IMR-90 (cell line): ENCODE results near the gene RASSF8. TPM values are rescaled to one million over a fixed set of nuclear protein-coding genes. Genes with fewer than 3 reads are reported as not detected.

Experiments used
- ATAC-seq: fragments of 200-7000 bp; cut with Tn5 transposase; 2 replicates; pipeline ENCODE4 v1.9.1; 2020; ENCODE audit warnings: low read depth, mild to moderate bottlenecking, moderate library complexity
- BruUV-seq: library from RNA; stranded (reverse); fragments of 400-500 nt; replicated peaks from 2 replicates; lab custom pipeline; 2021; lab: Mats Ljungman, UMichigan
- CTCF ChIA-PET: fragments of 300-600 bp; formaldehyde crosslinking; extraction: SDS; loops from one replicate; lab custom pipeline; 2021; ENCODE audit warnings: antibody characterized with exemption; lab: Yijun Ruan, JAX
- POLR2A ChIA-PET: fragments of 300-600 bp; sonication (Branson Sonifier 250); formaldehyde crosslinking; loops from one replicate; lab custom pipeline; 2022; ENCODE audit warnings: antibody characterized with exemption; ENCODE audit not compliant: unreplicated experiment; lab: Charles Lee
- DNase-seq: peaks from one replicate; pipeline ENCODE4 v3.0.0; 2013
- H2AFZ ChIP-seq: replicated peaks from 2 replicates; pipeline ENCODE3; 2013; ENCODE audit warnings: low read length, mild to moderate bottlenecking; ENCODE audit not compliant: poor library complexity
- H2AK5ac ChIP-seq: 2 replicates; pipeline ENCODE4 v1.6.1; 2013; ENCODE audit warnings: low read depth, low read length, inconsistent platforms
- H2AK9ac ChIP-seq: replicated peaks from 2 replicates; pipeline ENCODE3; 2013; ENCODE audit warnings: mild to moderate bottlenecking, low read depth, low read length, moderate library complexity; ENCODE audit not compliant: poor library complexity
- H2BK120ac ChIP-seq: 2 replicates; pipeline ENCODE4 v1.6.1; 2013; ENCODE audit warnings: low read depth, low read length, inconsistent platforms
- H2BK15ac ChIP-seq: 3 replicates; pipeline ENCODE4 v1.6.1; 2013; ENCODE audit warnings: low read depth, low read length, inconsistent platforms
- H2BK20ac ChIP-seq: 2 replicates; pipeline ENCODE4 v1.6.1; 2013; ENCODE audit warnings: low read depth, mild to moderate bottlenecking, inconsistent platforms, low read length, moderate library complexity
- H2BK5ac ChIP-seq: 2 replicates; pipeline ENCODE4 v1.6.1; 2013; ENCODE audit warnings: mild to moderate bottlenecking, low read depth, low read length, inconsistent platforms; ENCODE audit not compliant: poor library complexity, severe bottlenecking
- H3K14ac ChIP-seq: replicated peaks from 2 replicates; pipeline ENCODE4 v1.6.1; 2013; ENCODE audit warnings: low read depth, low read length, inconsistent platforms
- H3K18ac ChIP-seq: 2 replicates; pipeline ENCODE4 v1.6.1; 2013; ENCODE audit warnings: low read depth, low read length, control low read depth
- H3K23ac ChIP-seq: 2 replicates; pipeline ENCODE4 v1.6.1; 2013; ENCODE audit warnings: low read depth, low read length, inconsistent platforms
- H3K27ac ChIP-seq: 2 replicates; pipeline ENCODE4 v1.5.1; 2013; ENCODE audit warnings: mild to moderate bottlenecking, control low read depth, low read length; ENCODE audit not compliant: insufficient read depth
- H3K27me3 ChIP-seq: 2 replicates; pipeline ENCODE4 v1.6.1; 2013; ENCODE audit warnings: low read length; ENCODE audit not compliant: control insufficient read depth, insufficient read depth
- H3K36me3 ChIP-seq: 2 replicates; pipeline ENCODE4 v1.6.1; 2013; ENCODE audit warnings: low read length, mixed read lengths; ENCODE audit not compliant: control insufficient read depth, insufficient read depth
- H3K4ac ChIP-seq: 2 replicates; pipeline ENCODE4 v1.6.1; 2013; ENCODE audit warnings: low read depth, low read length, inconsistent platforms
- H3K4me1 ChIP-seq: 2 replicates; pipeline ENCODE4 v1.6.1; 2013; ENCODE audit warnings: low read length, mixed read lengths; ENCODE audit not compliant: control insufficient read depth, insufficient read depth
- H3K4me2 ChIP-seq: 2 replicates; pipeline ENCODE4 v1.6.1; 2013; ENCODE audit warnings: low read depth, mild to moderate bottlenecking, control low read depth, low read length, moderate library complexity
- H3K4me3 ChIP-seq: 2 replicates; pipeline ENCODE4 v1.5.1; 2013; ENCODE audit warnings: low read depth, mild to moderate bottlenecking, control low read depth, low read length, moderate library complexity; ENCODE audit not compliant: insufficient read depth
- H3K56ac ChIP-seq: 2 replicates; pipeline ENCODE4 v1.6.1; 2013; ENCODE audit warnings: low read length, inconsistent platforms; ENCODE audit not compliant: insufficient read depth; ENCODE audit errors: extremely low read depth
- H3K79me1 ChIP-seq, 2 experiments: 2 replicates each; pipeline ENCODE4 v1.6.1; 2013; ENCODE audit warnings: low read length in 2 of 2, inconsistent platforms in 1 of 2, low read depth in 1 of 2
- H3K9ac ChIP-seq: 2 replicates; pipeline ENCODE4 v1.6.1; 2013; ENCODE audit warnings: low read depth, low read length, control low read depth
- H3K9me1 ChIP-seq: 2 replicates; pipeline ENCODE4 v1.6.1; 2013; ENCODE audit warnings: low read length, inconsistent platforms; ENCODE audit not compliant: insufficient read depth
- H3K9me3 ChIP-seq: 2 replicates; pipeline ENCODE4 v1.6.1; 2013; ENCODE audit warnings: low read length; ENCODE audit not compliant: control insufficient read depth, insufficient read depth
- H4K20me1 ChIP-seq: 2 replicates; pipeline ENCODE4 v1.6.1; 2013; ENCODE audit warnings: low read length, inconsistent platforms; ENCODE audit not compliant: insufficient read depth
- H4K5ac ChIP-seq: 2 replicates; pipeline ENCODE4 v1.6.1; 2013; ENCODE audit warnings: mild to moderate bottlenecking, low read depth, low read length, control low read depth
- H4K8ac ChIP-seq, 2 experiments: 2 replicates each; pipeline ENCODE4 v1.6.1; 2013; ENCODE audit warnings: low read depth in 2 of 2, low read length in 2 of 2, control low read depth in 1 of 2, inconsistent platforms in 1 of 2
- H4K91ac ChIP-seq: 2 replicates; pipeline ENCODE4 v1.6.1; 2013; ENCODE audit warnings: low read depth, low read length, inconsistent platforms; ENCODE audit not compliant: insufficient read depth
- BHLHE40 ChIP-seq: fragments of 150-350 bp; IDR thresholded peaks from 2 replicates; pipeline ENCODE4 v1.6.1; 2016; ENCODE audit warnings: mild to moderate bottlenecking, low read depth, low read length
- CEBPB ChIP-seq: IDR thresholded peaks from 2 replicates; pipeline ENCODE4 v1.6.1; 2012; ENCODE audit warnings: low read depth, low read length, improper control_type of control experiment
- CHD1 ChIP-seq: IDR thresholded peaks from 2 replicates; pipeline ENCODE4 v1.6.1; 2012; ENCODE audit warnings: low read depth, low read length, improper control_type of control experiment
- CTCF ChIP-seq: conservative IDR thresholded peaks from 2 replicates; pipeline ENCODE4 v1.5.1; 2012; ENCODE audit warnings: mild to moderate bottlenecking, low read depth, low read length, improper control_type of control experiment
- FOS ChIP-seq: fragments of 150-350 bp; IDR thresholded peaks from 2 replicates; pipeline ENCODE4 v1.6.1; 2016; ENCODE audit warnings: low read depth, low read length
- MAFK ChIP-seq: IDR thresholded peaks from 2 replicates; pipeline ENCODE4 v1.6.1; 2012; ENCODE audit warnings: low read depth, low read length, improper control_type of control experiment
- MAZ ChIP-seq: IDR thresholded peaks from 2 replicates; pipeline ENCODE4 v1.6.1; 2012; ENCODE audit warnings: low read depth, mild to moderate bottlenecking, low read length, improper control_type of control experiment, moderate library complexity, borderline replicate concordance
- MXI1 ChIP-seq: IDR thresholded peaks from 2 replicates; pipeline ENCODE4 v1.6.1; 2012; ENCODE audit warnings: low read depth, mild to moderate bottlenecking, low read length, moderate library complexity, borderline replicate concordance
- NFE2L2 ChIP-seq: fragments of 150-350 bp; IDR thresholded peaks from 2 replicates; pipeline ENCODE4 v1.6.1; 2016; ENCODE audit warnings: low read depth, mild to moderate bottlenecking, low read length
- POLR2A ChIP-seq: IDR thresholded peaks from 2 replicates; pipeline ENCODE4 v1.6.1; 2012; ENCODE audit warnings: mild to moderate bottlenecking, low read depth, low read length
- RAD21 ChIP-seq: IDR thresholded peaks from 2 replicates; pipeline ENCODE4 v1.6.1; 2012; ENCODE audit warnings: low read length, improper control_type of control experiment
- RCOR1 ChIP-seq: IDR thresholded peaks from 2 replicates; pipeline ENCODE4 v1.6.1; 2012; ENCODE audit warnings: mild to moderate bottlenecking, low read length, improper control_type of control experiment; ENCODE audit not compliant: insufficient replicate concordance
- RFX5 ChIP-seq: IDR thresholded peaks from 2 replicates; pipeline ENCODE4 v1.8.0; 2012; ENCODE audit warnings: low read depth, mild to moderate bottlenecking, low read length, moderate library complexity
- SMC3 ChIP-seq: fragments of 150-350 bp; IDR thresholded peaks from 2 replicates; pipeline ENCODE4 v1.6.1; 2016; ENCODE audit warnings: low read depth, mild to moderate bottlenecking, antibody characterized with exemption, low read length, moderate library complexity
- USF2 ChIP-seq: fragments of 150-350 bp; IDR thresholded peaks from 2 replicates; pipeline ENCODE4 v1.6.1; 2017; ENCODE audit warnings: mild to moderate bottlenecking, antibody characterized with exemption, low read length, low read depth
- WGBS, 2 experiments: methylation state at CpG; one replicate each; pipeline versions ENCODE4 v1.1.5 to v1.1.7; 2013; ENCODE audit warnings: missing lambda C conversion rate in 2 of 2; ENCODE audit not compliant: insufficient read length in 1 of 2; ENCODE audit errors: extremely low coverage in 2 of 2; 5-methylcytosine and 5-hydroxymethylcytosine counted together
- dilution Hi-C: fragments of 300-500 bp; cut with HindIII; formaldehyde crosslinking; loops from one replicate; pipeline ENCODE4 v1.14.3; 2018; ENCODE audit warnings: low sequenced_read_pairs; ENCODE audit not compliant: unreplicated experiment
- in situ Hi-C: fragments of 300-500 bp; cut with MboI; formaldehyde crosslinking; loops from 3 replicates; pipeline ENCODE4 v1.14.3; 2019; ENCODE audit warnings: low sequenced_read_pairs, inconsistent platforms, mixed read lengths
- intact Hi-C: fragments of 100-400 bp; cut with micrococcal nuclease; formaldehyde crosslinking; loops from 2 replicates; pipeline ENCODE4 v1.10.0; 2022
- polyA plus RNA-seq, 3 experiments: library from polyadenylated mRNA; depleted of rRNA; stranded (reverse); fragments of >200 nt; gene quantifications; 2 replicates each; pipeline ENCODE4 v1.2.3, GENCODE V29; 2012; ENCODE audit warnings: low replicate concordance in 1 of 3
- total RNA-seq: library from RNA; depleted of rRNA; stranded (reverse); fragments of >200 nt; gene quantifications from 2 replicates; pipeline ENCODE4 v1.2.3, GENCODE V29; 2012
- TF ChIP-seq, protein P1 (sequence below): fragments of 150-350 bp; IDR thresholded peaks from 2 replicates; pipeline ENCODE4 v1.6.1; 2016; ENCODE audit warnings: low read depth, mild to moderate bottlenecking, low read length, moderate library complexity, borderline replicate concordance

Gene RASSF8
- total and polyA plus RNA-seq, 2 of the 4 experiments (the other 2 are of a cell fraction) = 10.8 to 50.5 TPM

DNA sequence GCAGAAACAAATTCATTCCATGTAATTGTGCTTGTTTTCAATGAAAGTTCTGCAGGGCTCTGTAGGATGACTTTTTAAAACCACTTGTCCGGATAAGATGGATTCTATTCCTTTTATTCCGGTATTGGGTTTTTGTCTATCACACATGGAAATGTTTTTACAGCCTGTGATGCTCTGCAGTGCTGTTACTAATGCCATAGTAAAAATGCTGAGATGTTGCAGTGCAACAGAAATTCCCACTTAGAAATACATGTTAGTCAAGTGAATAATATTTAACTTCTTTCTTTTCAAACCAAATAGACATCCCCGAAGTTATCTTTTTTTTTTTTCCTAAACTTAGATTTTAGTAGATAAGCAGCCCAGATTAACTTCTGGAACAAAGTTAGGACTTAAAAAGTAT, 71.9 kb downstream of the RASSF8 start:
- ChIA-PET CTCF (no interaction called here), POLR2A (no interaction called here)
- TF ChIP-seq CEBPB (no peak), SMC3 (no peak), RAD21 (no peak), MAZ (no peak), MXI1 (no peak), NFE2L2 (no peak), CTCF (no peak), MAFK (no peak), RCOR1 (no peak), USF2 (no peak), RFX5 (no peak), BHLHE40 (no peak), FOS (no peak), POLR2A (no peak), CHD1 (no peak)
- TF ChIP-seq, protein P1, sequence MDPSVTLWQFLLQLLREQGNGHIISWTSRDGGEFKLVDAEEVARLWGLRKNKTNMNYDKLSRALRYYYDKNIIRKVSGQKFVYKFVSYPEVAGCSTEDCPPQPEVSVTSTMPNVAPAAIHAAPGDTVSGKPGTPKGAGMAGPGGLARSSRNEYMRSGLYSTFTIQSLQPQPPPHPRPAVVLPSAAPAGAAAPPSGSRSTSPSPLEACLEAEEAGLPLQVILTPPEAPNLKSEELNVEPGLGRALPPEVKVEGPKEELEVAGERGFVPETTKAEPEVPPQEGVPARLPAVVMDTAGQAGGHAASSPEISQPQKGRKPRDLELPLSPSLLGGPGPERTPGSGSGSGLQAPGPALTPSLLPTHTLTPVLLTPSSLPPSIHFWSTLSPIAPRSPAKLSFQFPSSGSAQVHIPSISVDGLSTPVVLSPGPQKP = no peak
- Histone ChIP-seq H3K4me2 (no peak overlapping the region), H2AK9ac (no peak overlapping the region), H2BK20ac (no peak overlapping the region), H4K91ac (no peak overlapping the region), H3K14ac (no peak overlapping the region; the same call in 1 of the 2 replicates), H3K9me1 (peaks cover 12% of the 10 kb centered on the region), H2BK5ac (no peak overlapping the region), H3K4me1 (peaks cover 9% of the 10 kb centered on the region), H3K79me1 (peaks cover 25 to 67% of the 10 kb centered on the region in 2 experiments), H3K36me3 (no peaks in the 10 kb centered on the region), H3K4me3 (no peak overlapping the region), H2BK15ac (no peak overlapping the region), H2BK120ac (no peak overlapping the region), H3K18ac (no peak overlapping the region), H3K9ac (no peak overlapping the region), H4K20me1 (peaks cover 30% of the 10 kb centered on the region), H3K27ac (no peak overlapping the region), H2AK5ac (no peak overlapping the region), H4K8ac (no peak overlapping the region), H3K23ac (no peak overlapping the region), H3K56ac (no peak overlapping the region), H2AFZ (no peak overlapping the region), H4K5ac (no peak overlapping the region), H3K4ac (no peak overlapping the region), H3K27me3 (no peaks in the 10 kb centered on the region), H3K9me3 (no peaks in the 10 kb centered on the region)
- ATAC-seq = no peak
- DNase-seq = no peak
- intact Hi-C loops (no loop called here), in situ Hi-C loops (loop anchor here (25.0 kb wide), 2 partner anchors 793 to 1043 kb away; no protein-coding TSS in a partner anchor), dilution Hi-C loops (no loop called here)
- no TSS peak for BruUV-seq
- 100% methylated on average over 1 of the region's 3 CpGs; no CpG with 5 or more reads in 1 of the 2 experiments for WGBS, 2 experiments
